Neural cell (in vitro differentiated cells): ENCODE measurements around the gene EPB41L5.

Experiments
- EZH2 ChIP-seq: fragments of 200-600, 300-800 bp; shearing (Covaris generic), sonication (generic); IDR thresholded peaks from 2 replicates; pipeline ENCODE4 v1.6.1; 2014; ENCODE audit warnings: antibody characterized with exemption, low read length, borderline replicate concordance, mild to moderate bottlenecking; ENCODE audit not compliant: insufficient read depth, poor library complexity, severe bottlenecking
- TF ChIP-seq, protein P1 (sequence below): fragments of 450-650 bp; IDR thresholded peaks from 2 replicates; pipeline ENCODE4 v1.5.1; 2014; ENCODE audit warnings: antibody characterized with exemption, mild to moderate bottlenecking, moderate library complexity; ENCODE audit not compliant: poor library complexity, severe bottlenecking

- TF ChIP-seq EZH2: no peak
- TF ChIP-seq, protein P1, sequence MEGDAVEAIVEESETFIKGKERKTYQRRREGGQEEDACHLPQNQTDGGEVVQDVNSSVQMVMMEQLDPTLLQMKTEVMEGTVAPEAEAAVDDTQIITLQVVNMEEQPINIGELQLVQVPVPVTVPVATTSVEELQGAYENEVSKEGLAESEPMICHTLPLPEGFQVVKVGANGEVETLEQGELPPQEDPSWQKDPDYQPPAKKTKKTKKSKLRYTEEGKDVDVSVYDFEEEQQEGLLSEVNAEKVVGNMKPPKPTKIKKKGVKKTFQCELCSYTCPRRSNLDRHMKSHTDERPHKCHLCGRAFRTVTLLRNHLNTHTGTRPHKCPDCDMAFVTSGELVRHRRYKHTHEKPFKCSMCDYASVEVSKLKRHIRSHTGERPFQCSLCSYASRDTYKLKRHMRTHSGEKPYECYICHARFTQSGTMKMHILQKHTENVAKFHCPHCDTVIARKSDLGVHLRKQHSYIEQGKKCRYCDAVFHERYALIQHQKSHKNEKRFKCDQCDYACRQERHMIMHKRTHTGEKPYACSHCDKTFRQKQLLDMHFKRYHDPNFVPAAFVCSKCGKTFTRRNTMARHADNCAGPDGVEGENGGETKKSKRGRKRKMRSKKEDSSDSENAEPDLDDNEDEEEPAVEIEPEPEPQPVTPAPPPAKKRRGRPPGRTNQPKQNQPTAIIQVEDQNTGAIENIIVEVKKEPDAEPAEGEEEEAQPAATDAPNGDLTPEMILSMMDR: no peak
These were observed 97.6 kb downstream of the EPB41L5 start for GRCh38 chr2:120110507-120110906.
